Heart right ventricle (tissue), 16 donors: ENCODE results near the gene CRYBA2. TPM values are rescaled to one million over a fixed set of nuclear protein-coding genes. Genes with fewer than 3 reads are reported as not detected.

Experiments
- ATAC-seq, 8 donors: fragments of 200-7000 bp; cut with Tn5 transposase; one replicate each; pipeline ENCODE4 v1.9.1; 2020; ENCODE audit warnings: mild to moderate bottlenecking in 8 of 8, moderate library complexity in 8 of 8, moderate number of reproducible peaks in 1 of 8
- DNase-seq, 2 donors: peaks; one replicate each; pipeline ENCODE4 v3.0.0-alpha.2; 2020
- H3K27ac ChIP-seq, 10 donors: fragments of 200-600 bp; sonication (generic) in 2 of 10; one replicate each; pipeline versions ENCODE4 v1.5.0 to v1.8.0; 2020 to 2022; ENCODE audit warnings: mild to moderate bottlenecking in 3 of 10
- H3K27me3 ChIP-seq, 7 donors: fragments of 200-600 bp; one replicate each; pipeline ENCODE4 v1.8.0; 2021 to 2022; ENCODE audit warnings: mild to moderate bottlenecking in 2 of 7
- H3K36me3 ChIP-seq, 9 donors: fragments of 200-600 bp; sonication (generic) in 1 of 9; one replicate each; pipeline versions ENCODE4 v1.5.0 to v1.8.0; 2020 to 2022; ENCODE audit warnings: mild to moderate bottlenecking in 2 of 9
- H3K4me1 ChIP-seq, 9 donors: fragments of 200-600 bp; sonication (generic) in 1 of 9; one replicate each; pipeline versions ENCODE4 v1.5.0 to v1.8.0; 2020 to 2022; ENCODE audit warnings: mild to moderate bottlenecking in 4 of 9
- H3K4me3 ChIP-seq, 10 donors: fragments of 200-600 bp; sonication (generic) in 2 of 10; one replicate each; pipeline versions ENCODE4 v1.5.0 to v1.8.0; 2020 to 2022; ENCODE audit warnings: mild to moderate bottlenecking in 7 of 10, moderate library complexity in 2 of 10
- H3K9me3 ChIP-seq, 11 donors: fragments of 200-600 bp in 10 of 11; sonication (generic) in 2 of 11; one replicate each; pipeline versions ENCODE4 v1.5.0 to v1.8.0; 2013 to 2022; ENCODE audit warnings: mild to moderate bottlenecking in 2 of 11, control low read depth in 1 of 11, moderate library complexity in 1 of 11
- WGBS, 2 donors: extraction: QIAGEN DNeasy Blood & Tissue Kit; methylation state at CpG; one replicate each; pipeline ENCODE4 v1.1.7; 2013; ENCODE audit warnings: inconsistent platforms in 1 of 2; 5-methylcytosine and 5-hydroxymethylcytosine counted together
- intact Hi-C, 10 donors: fragments of 100-400 bp; cut with DNase I; formaldehyde crosslinking; loops; one replicate each; pipeline versions ENCODE4 v1.11.1 to v1.14.2; 2022
- microRNA-seq, 2 donors: library from miRNA; unstranded; fragments of <30 nt; microRNA quantifications; one replicate each; pipeline ENCODE4 v1.2.0, GENCODE V29; 2021
- polyA plus RNA-seq, 2 donors: library from polyadenylated mRNA; stranded (reverse); fragments of 200-250 nt; gene quantifications; one replicate each; pipeline ENCODE4 v1.2.3, GENCODE V29; 2013
- total RNA-seq, 10 donors: library from RNA; stranded (reverse); fragmentation: NEBNext Ultra II Directional in 3 of 10; extraction: Animal tissue kit (Norgen Biotek cat#: 25700) in 3 of 10; gene quantifications; one replicate each; pipeline versions ENCODE4 v1.2.1 to v1.2.4, GENCODE V29; 2021 to 2023
- TF ChIP-seq, protein P1 (sequence below), 9 donors: fragments of 200-600 bp; sonication (generic) in 2 of 9; IDR thresholded peaks; one replicate each; pipeline versions ENCODE4 v1.5.0 to v1.8.0; 2021 to 2022; ENCODE audit warnings: antibody characterized with exemption in 9 of 9, mild to moderate bottlenecking in 5 of 9, moderate library complexity in 1 of 9
- donor health status: Arrhythmogenic right ventricular cardiomyopathy.
- donor health status: ischemic (EF 13 %, LVEDD 7.1; RV severe dilation, severe dysfunction).
- donor health status: healthy with polysubstance abuse.
- donor health status: DM: no; HTN: yes; CAD: no.
- donor health status: DM: no; HTN: no; CAD: no.
- donor health status: ischemic (EF 25% LVEDD 6.9; RV normal size, moderate dysfunction).
- donor health status: ischemic (EF 25% LVEDD 5.7; RV mildly dilated, moderate dysfunction).
- donor health status: healthy.
- donor health status: DM: yes; HTN: yes; CAD: no.
- donor health status: Ischemic cardiomyopathy.
- donor health status: ischemic (EF 35%, LVEDD 5.7; RV mildly dilated, moderate dysfunction).
- donor health status: nonischemic (EF 11% LVEDD 7.7; RV severe dilation, severe dysfunction).
- donor health status: DM: yes; HTN: yes; CAD: no.
- donor health status: PGD.
- donor health status: ischemic (EF 29% LVEDD 5.4; RV normal size, mild dysfunction).
- donor health status: nonischemic (EF 23%, LVEDD 6.1; RV moderate dilation, normal function).

The CRYBA2 gene
- total and polyA plus RNA-seq, 12 donors, result not detected

DNA sequence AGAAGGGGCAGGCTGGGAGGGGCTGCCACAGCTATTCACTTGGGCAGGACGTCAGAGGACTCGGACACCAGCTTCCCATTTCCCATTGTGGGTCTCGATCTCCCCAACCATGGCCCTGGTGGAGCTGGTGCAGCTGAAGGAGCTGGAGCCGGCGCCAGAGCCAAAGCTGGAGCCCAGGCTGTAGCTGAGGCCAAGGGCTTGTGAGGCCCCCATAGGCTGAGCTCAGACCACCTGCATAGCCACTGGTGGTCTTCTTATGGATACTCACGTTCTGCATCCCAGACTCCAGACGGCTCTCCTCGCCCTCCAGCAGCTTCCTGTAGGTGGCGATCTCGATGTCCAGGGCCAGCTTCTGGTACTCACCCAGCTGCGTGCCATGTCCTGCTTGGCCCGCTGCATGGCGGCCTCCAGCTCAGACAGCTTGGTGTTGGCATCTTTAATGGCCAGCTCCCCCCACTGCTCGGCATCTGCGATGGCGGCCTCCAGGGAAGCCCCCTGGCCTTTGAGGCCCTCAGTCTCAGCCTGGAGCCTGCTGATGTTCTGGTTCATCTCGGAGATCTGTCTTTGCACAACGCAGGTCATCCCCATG lies 39.8 kb downstream of the CRYBA2 start:
- 66% methylated on average over 18 of the region's 18 CpGs for WGBS, 2 donors
- no peaks in the 10 kb centered on the region for H3K4me1 ChIP-seq
- no peak for ATAC-seq

DNA sequence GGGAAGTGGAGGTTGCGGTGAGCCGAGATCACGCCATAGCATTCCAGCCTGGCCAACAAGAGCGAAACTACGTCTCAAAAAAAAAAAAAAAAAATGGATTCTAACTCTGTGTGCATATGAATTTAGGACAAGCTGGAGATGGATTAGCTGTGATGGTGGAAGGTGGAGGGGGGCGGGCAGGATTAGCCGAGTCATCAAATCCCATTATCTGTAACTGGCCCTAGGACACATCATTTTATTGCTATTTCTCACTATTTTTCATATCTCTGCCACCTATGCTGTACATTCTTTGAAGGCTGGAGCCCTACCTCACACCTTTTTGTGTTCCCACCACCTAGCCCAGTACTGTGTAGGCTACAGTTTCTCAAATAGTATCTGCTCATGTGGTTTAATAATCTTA lies 41.1 kb downstream of the CRYBA2 start:
- intact Hi-C loops, result no loop called here

More for the DNA sequence above, 39.8 kb downstream of the CRYBA2 start:
- peaks cover 0 to 93% (median 70%) of the 10 kb centered on the region in 7 donors for H3K27me3 ChIP-seq
- TF ChIP-seq, protein P1, sequence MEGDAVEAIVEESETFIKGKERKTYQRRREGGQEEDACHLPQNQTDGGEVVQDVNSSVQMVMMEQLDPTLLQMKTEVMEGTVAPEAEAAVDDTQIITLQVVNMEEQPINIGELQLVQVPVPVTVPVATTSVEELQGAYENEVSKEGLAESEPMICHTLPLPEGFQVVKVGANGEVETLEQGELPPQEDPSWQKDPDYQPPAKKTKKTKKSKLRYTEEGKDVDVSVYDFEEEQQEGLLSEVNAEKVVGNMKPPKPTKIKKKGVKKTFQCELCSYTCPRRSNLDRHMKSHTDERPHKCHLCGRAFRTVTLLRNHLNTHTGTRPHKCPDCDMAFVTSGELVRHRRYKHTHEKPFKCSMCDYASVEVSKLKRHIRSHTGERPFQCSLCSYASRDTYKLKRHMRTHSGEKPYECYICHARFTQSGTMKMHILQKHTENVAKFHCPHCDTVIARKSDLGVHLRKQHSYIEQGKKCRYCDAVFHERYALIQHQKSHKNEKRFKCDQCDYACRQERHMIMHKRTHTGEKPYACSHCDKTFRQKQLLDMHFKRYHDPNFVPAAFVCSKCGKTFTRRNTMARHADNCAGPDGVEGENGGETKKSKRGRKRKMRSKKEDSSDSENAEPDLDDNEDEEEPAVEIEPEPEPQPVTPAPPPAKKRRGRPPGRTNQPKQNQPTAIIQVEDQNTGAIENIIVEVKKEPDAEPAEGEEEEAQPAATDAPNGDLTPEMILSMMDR (IDR thresholded peaks at IDR 0.05), result no peak
- intact Hi-C loops, result no loop called here
- H3K4me3 ChIP-seq, result no peak overlapping the region
- H3K9me3 ChIP-seq, result no peaks in the 10 kb centered on the region
- H3K36me3 ChIP-seq, result no peaks in the 10 kb centered on the region
- no peak overlapping the region for H3K27ac ChIP-seq
- no peak for DNase-seq

DNA sequence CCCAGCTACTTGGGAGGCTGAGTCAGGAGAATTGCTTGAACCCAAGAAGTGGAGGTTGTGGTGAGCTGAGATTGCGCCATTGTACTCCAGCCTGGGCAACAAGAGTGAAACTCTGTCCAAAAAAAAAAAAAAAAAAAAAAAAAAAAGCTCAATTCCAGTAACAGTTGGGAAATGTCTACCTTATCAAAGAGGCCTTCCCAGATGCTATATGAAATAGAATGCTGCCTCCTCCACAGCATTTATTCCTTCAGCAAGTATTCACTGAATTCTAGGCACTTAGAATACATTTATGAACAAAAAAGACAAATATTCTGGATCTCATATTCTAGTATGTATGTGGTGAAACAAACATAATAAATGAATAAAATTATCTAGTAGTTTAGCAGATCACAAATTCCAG lies 46.6 kb downstream of the CRYBA2 start:
- H3K27me3 ChIP-seq, result peaks cover 0 to 84% (median 47%) of the 10 kb centered on the region in 7 donors

More for the DNA sequence above, 41.1 kb downstream of the CRYBA2 start:
- H3K4me1 ChIP-seq, result no peaks in the 10 kb centered on the region
- H3K36me3 ChIP-seq, result no peaks in the 10 kb centered on the region
- ATAC-seq, result no peak
- DNase-seq, result no peak
- no peak overlapping the region for H3K4me3 ChIP-seq
- no peaks in the 10 kb centered on the region for H3K9me3 ChIP-seq
- WGBS, 2 donors, result 84 to 94% methylated on average over 7 of the region's 7 CpGs
- H3K27me3 ChIP-seq, result peaks cover 0 to 91% (median 59%) of the 10 kb centered on the region in 7 donors
- no peak overlapping the region for H3K27ac ChIP-seq
- TF ChIP-seq, protein P1 (IDR thresholded peaks at IDR 0.05), result no peak

DNA sequence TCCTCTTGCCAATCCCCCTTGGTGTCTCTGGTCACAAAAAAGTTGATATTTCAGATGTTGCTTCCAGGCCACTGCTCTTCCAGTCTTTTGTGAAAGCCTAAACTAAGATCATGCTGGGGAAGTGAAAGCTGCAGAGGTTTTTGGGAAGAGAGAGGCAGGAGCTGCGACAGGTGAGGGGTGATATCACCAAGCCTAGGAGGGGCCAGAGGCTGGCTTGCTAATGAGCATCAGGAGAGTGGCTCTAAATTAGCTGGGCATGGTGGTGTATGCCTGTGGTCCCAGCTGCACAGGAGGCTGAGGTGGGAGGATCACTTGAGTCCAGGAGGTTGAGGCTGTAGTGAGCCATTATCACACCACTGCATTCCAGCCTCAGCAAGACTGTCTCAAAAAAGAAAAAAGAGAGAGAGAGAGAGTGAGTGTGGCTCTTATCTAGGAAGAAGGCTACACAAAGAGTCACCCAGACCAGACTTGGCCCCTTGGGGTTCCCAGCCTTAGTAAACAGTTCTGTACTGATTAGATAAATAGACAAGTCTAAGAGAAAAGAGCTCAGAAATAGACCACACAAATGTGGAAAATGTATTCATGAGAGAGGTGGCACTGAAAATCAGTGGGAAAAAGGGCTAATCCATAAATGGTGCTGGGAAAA lies 48.3 kb downstream of the CRYBA2 start:
- H3K9me3 ChIP-seq, result no peaks in the 10 kb centered on the region
- TF ChIP-seq, protein P1 (IDR thresholded peaks at IDR 0.05), result no peak
- no peak overlapping the region for H3K4me3 ChIP-seq
- H3K27me3 ChIP-seq, result peaks cover 0 to 83% (median 45%) of the 10 kb centered on the region in 7 donors
- DNase-seq, result no peak
- H3K27ac ChIP-seq, result no peak overlapping the region
- intact Hi-C loops, result no loop called here
- no peak for ATAC-seq
- H3K4me1 ChIP-seq, result no peaks in the 10 kb centered on the region
- no peaks in the 10 kb centered on the region for H3K36me3 ChIP-seq
- 82 to 91% methylated on average over 1 of the region's 1 CpG for WGBS, 2 donors

More for the DNA sequence above, 46.6 kb downstream of the CRYBA2 start:
- Histone ChIP-seq H3K4me1 (no peaks in the 10 kb centered on the region), H3K27ac (no peak overlapping the region), H3K9me3 (no peaks in the 10 kb centered on the region), H3K36me3 (no peaks in the 10 kb centered on the region), H3K4me3 (no peak overlapping the region)
- intact Hi-C loops, result no loop called here
- TF ChIP-seq, protein P1 (IDR thresholded peaks at IDR 0.05), result no peak
- ATAC-seq, result no peak
- no peak for DNase-seq
- WGBS, 2 donors, result 83 to 94% methylated on average over 1 of the region's 1 CpG

Small RNAs within 50 kb of the gene (microRNA-seq; reads per million reads assigned to microRNA genes)
- 28.7 to 472 reads per million in 2 donors for gene MIR375

Other genes starting within 250 kb of the CRYBA2 start
- gene CYP27A1, start 211.3 kb downstream of the CRYBA2 start, total RNA-seq, result 10 to 100 TPM in 2 of 10 donors, 1 to 10 TPM in 8; 3.7 to 12.8 (median 7.1) TPM
- gene CYP27A1, start 211.3 kb downstream of the CRYBA2 start, polyA plus RNA-seq, result 1 to 10 TPM; 8.9 to 9.1 TPM
- under 1 TPM in 3 of 10 donors, not detected in 7; 0.09 to 0.19 (median 0.15) TPM for gene PRKAG3, start 161.6 kb downstream of the CRYBA2 start, total RNA-seq
- under 1 TPM in 1 of 2 donors, not detected in 1; 0.03 TPM for gene PRKAG3, start 161.6 kb downstream of the CRYBA2 start, polyA plus RNA-seq
- 1 to 10 TPM in 3 of 10 donors, under 1 TPM in 7; 0.15 to 2.9 (median 0.67) TPM for gene WNT6, start 133.6 kb downstream of the CRYBA2 start, total RNA-seq
- gene WNT6, start 133.6 kb downstream of the CRYBA2 start, polyA plus RNA-seq, result 1 to 10 TPM; 1.1 to 3.0 TPM
- under 1 TPM in 2 of 10 donors, not detected in 8; 0.28 to 0.56 TPM for gene WNT10A, start 112.6 kb downstream of the CRYBA2 start, total RNA-seq
- under 1 TPM; 0.01 to 0.07 TPM for gene WNT10A, start 112.6 kb downstream of the CRYBA2 start, polyA plus RNA-seq
- gene CDK5R2, start 33.8 kb downstream of the CRYBA2 start, total RNA-seq, result under 1 TPM in 1 of 10 donors, not detected in 9; 0.09 TPM
- not detected for gene CDK5R2, start 33.8 kb downstream of the CRYBA2 start, polyA plus RNA-seq
- not detected for gene FEV, start 8.2 kb downstream of the CRYBA2 start, total RNA-seq
- not detected for gene FEV, start 8.2 kb downstream of the CRYBA2 start, polyA plus RNA-seq
- gene CFAP65, start 48.1 kb upstream of the CRYBA2 start, total RNA-seq, result not detected
- gene CFAP65, start 48.1 kb upstream of the CRYBA2 start, polyA plus RNA-seq, result not detected
- gene IHH, start 67.5 kb upstream of the CRYBA2 start, total RNA-seq, result under 1 TPM in 1 of 10 donors, not detected in 9; 0.16 TPM
- gene IHH, start 67.5 kb upstream of the CRYBA2 start, polyA plus RNA-seq, result under 1 TPM in 1 of 2 donors, not detected in 1; 0.03 TPM
- gene NHEJ1, start 167.4 kb upstream of the CRYBA2 start, total RNA-seq, result 10 to 100 TPM in 1 of 10 donors, 1 to 10 TPM in 9; 4.7 to 12.0 (median 7.1) TPM
- gene NHEJ1, start 167.4 kb upstream of the CRYBA2 start, polyA plus RNA-seq, result 1 to 10 TPM; 3.8 to 9.6 TPM
- gene SLC23A3, start 176.6 kb upstream of the CRYBA2 start, total RNA-seq, result 1 to 10 TPM in 2 of 10 donors, under 1 TPM in 8; 0.30 to 2.1 (median 0.47) TPM
- 1 to 10 TPM in 1 of 2 donors, under 1 TPM in 1; 0.28 to 1.8 TPM for gene SLC23A3, start 176.6 kb upstream of the CRYBA2 start, polyA plus RNA-seq
- gene CNPPD1, start 183.5 kb upstream of the CRYBA2 start, total RNA-seq, result 10 to 100 TPM; 52.5 to 80.6 (median 63.6) TPM
- gene CNPPD1, start 183.5 kb upstream of the CRYBA2 start, polyA plus RNA-seq, result 10 to 100 TPM; 35.5 to 84.7 TPM
- 10 to 100 TPM; 24.1 to 47.3 (median 30.6) TPM for gene RETREG2, start 184.9 kb upstream of the CRYBA2 start, total RNA-seq
- 10 to 100 TPM; 11.3 to 39.0 TPM for gene RETREG2, start 184.9 kb upstream of the CRYBA2 start, polyA plus RNA-seq
- gene ZFAND2B, start 213.4 kb upstream of the CRYBA2 start, total RNA-seq, result 10 to 100 TPM; 11.5 to 19.2 (median 16.4) TPM
- gene ZFAND2B, start 213.4 kb upstream of the CRYBA2 start, polyA plus RNA-seq, result 10 to 100 TPM; 22.1 to 40.8 TPM
- 10 to 100 TPM in 9 of 10 donors, 1 to 10 TPM in 1; 9.8 to 31.0 (median 14.8) TPM for gene ABCB6, start 225.5 kb upstream of the CRYBA2 start, total RNA-seq
- 10 to 100 TPM; 31.0 to 34.0 TPM for gene ABCB6, start 225.5 kb upstream of the CRYBA2 start, polyA plus RNA-seq
- 100 to 1,000 TPM in 1 of 10 donors, 10 to 100 TPM in 9; 64.5 to 103 (median 76.4) TPM for gene ATG9A, start 236.2 kb upstream of the CRYBA2 start, total RNA-seq
- 10 to 100 TPM; 14.1 to 79.4 TPM for gene ATG9A, start 236.2 kb upstream of the CRYBA2 start, polyA plus RNA-seq
- 10 to 100 TPM; 16.4 to 36.8 (median 25.5) TPM for gene ANKZF1, start 236.4 kb upstream of the CRYBA2 start, total RNA-seq
- gene ANKZF1, start 236.4 kb upstream of the CRYBA2 start, polyA plus RNA-seq, result 10 to 100 TPM; 12.7 to 44.7 TPM